Esophagus muscularis mucosa (tissue), 3 donors: ENCODE measurements around the gene PDSS2.

Experiments
- POLR2AphosphoS5 ChIP-seq, 2 donors: sonication (generic); formaldehyde crosslinking; IDR thresholded peaks; one replicate each; pipeline ENCODE4 v1.6.1; 2017; ENCODE audit warnings: antibody characterized with exemption in 2 of 2
- TF ChIP-seq, protein P1 (sequence below), 3 experiments: fragments of 200-600 bp in 2 of 3; fragments of 450-650 bp in 1 of 3; sonication (generic) in 2 of 3; IDR thresholded peaks; one replicate each; pipeline ENCODE4 v1.5.1; 2017 to 2019; ENCODE audit warnings: antibody characterized with exemption in 3 of 3, mild to moderate bottlenecking in 2 of 3, moderate library complexity in 1 of 3

DNA sequence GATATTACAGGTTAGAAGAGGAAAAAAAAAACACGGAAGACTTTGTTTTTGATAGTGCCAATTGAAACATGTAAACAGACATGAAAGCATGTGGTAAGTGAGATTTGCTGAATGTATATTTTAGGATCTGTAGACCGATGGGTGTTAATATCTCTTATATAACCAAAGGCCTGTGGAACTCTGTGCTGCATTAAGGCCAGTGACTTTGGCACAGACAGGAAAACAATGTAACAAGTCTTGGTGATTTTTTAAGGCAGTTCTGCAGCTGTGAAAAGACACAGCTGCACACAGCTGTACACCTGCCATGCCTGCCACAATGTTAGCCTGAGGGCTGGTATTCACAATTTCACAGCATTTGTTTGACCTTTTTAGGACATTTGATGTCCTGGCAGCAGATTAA, 36.6 kb upstream of the PDSS2 start:
- TF ChIP-seq, protein P1, sequence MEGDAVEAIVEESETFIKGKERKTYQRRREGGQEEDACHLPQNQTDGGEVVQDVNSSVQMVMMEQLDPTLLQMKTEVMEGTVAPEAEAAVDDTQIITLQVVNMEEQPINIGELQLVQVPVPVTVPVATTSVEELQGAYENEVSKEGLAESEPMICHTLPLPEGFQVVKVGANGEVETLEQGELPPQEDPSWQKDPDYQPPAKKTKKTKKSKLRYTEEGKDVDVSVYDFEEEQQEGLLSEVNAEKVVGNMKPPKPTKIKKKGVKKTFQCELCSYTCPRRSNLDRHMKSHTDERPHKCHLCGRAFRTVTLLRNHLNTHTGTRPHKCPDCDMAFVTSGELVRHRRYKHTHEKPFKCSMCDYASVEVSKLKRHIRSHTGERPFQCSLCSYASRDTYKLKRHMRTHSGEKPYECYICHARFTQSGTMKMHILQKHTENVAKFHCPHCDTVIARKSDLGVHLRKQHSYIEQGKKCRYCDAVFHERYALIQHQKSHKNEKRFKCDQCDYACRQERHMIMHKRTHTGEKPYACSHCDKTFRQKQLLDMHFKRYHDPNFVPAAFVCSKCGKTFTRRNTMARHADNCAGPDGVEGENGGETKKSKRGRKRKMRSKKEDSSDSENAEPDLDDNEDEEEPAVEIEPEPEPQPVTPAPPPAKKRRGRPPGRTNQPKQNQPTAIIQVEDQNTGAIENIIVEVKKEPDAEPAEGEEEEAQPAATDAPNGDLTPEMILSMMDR (IDR thresholded peaks at IDR 0.05): no peak
- TF ChIP-seq POLR2AphosphoS5 (IDR thresholded peaks at IDR 0.05): no peak
